Astrocyte (in vitro differentiated cells and primary cell): ENCODE results near the gene RPL12. TPM values are rescaled to one million over a fixed set of nuclear protein-coding genes. Genes with fewer than 3 reads are reported as not detected.

Experiments used
- DNase-seq: peaks from one replicate; pipeline ENCODE4 v3.0.0-alpha.2; 2010; ENCODE audit warnings: low read depth
- FAIRE-seq: peaks from 2 replicates; lab custom pipeline; 2011; peaks lifted over from hg19 to GRCh38; lab: Jason Lieb, UNC
- H2AFZ ChIP-seq: 2 replicates; pipeline ENCODE4 v1.6.0; 2012; ENCODE audit warnings: low read depth, low read length, inconsistent platforms
- H3K27ac ChIP-seq: 2 replicates; pipeline ENCODE4 v1.5.1; 2011; ENCODE audit warnings: low read depth, low read length, inconsistent platforms
- H3K27me3 ChIP-seq: 2 replicates; pipeline ENCODE4 v1.6.0; 2011; ENCODE audit warnings: low read length, inconsistent platforms; ENCODE audit not compliant: insufficient read depth
- H3K36me3 ChIP-seq: 2 replicates; pipeline ENCODE4 v1.5.1; 2011; ENCODE audit warnings: low read length, inconsistent platforms; ENCODE audit not compliant: insufficient read depth
- H3K4me1 ChIP-seq: 2 replicates; pipeline ENCODE4 v1.5.1; 2011; ENCODE audit warnings: low read length, inconsistent platforms; ENCODE audit not compliant: insufficient read depth
- H3K4me2 ChIP-seq: 2 replicates; pipeline ENCODE4 v1.6.0; 2012; ENCODE audit warnings: low read length, inconsistent platforms
- H3K4me3 ChIP-seq: 2 replicates; pipeline ENCODE4 v1.5.1; 2011; ENCODE audit warnings: low read depth, mild to moderate bottlenecking, low read length, inconsistent platforms; ENCODE audit not compliant: insufficient read depth
- H3K79me2 ChIP-seq: 2 replicates; pipeline ENCODE4 v1.6.0; 2012; ENCODE audit warnings: mild to moderate bottlenecking, low read length, inconsistent platforms; ENCODE audit not compliant: insufficient read depth
- H3K9ac ChIP-seq: 2 replicates; pipeline ENCODE4 v1.6.0; 2012; ENCODE audit warnings: mild to moderate bottlenecking, low read length, inconsistent platforms
- H3K9me3 ChIP-seq: 2 replicates; pipeline ENCODE4 v1.5.1; 2012; ENCODE audit warnings: low read depth, mild to moderate bottlenecking, low read length, inconsistent platforms; ENCODE audit not compliant: insufficient read depth
- H4K20me1 ChIP-seq: 2 replicates; pipeline ENCODE4 v1.6.0; 2012; ENCODE audit warnings: low read length, inconsistent platforms; ENCODE audit not compliant: insufficient read depth
- H3K27ac Mint-ChIP-seq: one replicate; pipeline ENCODE4 v1.8.0; 2021; ENCODE audit warnings: mild to moderate bottlenecking, mixed read lengths; ENCODE audit not compliant: unreplicated experiment
- H3K27me3 Mint-ChIP-seq: one replicate; pipeline ENCODE4 v1.8.0; 2021; ENCODE audit warnings: low read depth, mixed read lengths; ENCODE audit not compliant: unreplicated experiment
- H3K36me3 Mint-ChIP-seq: one replicate; pipeline ENCODE4 v1.8.0; 2021; ENCODE audit warnings: low read depth, mixed read lengths; ENCODE audit not compliant: unreplicated experiment
- H3K4me1 Mint-ChIP-seq: one replicate; pipeline ENCODE4 v1.8.0; 2021; ENCODE audit warnings: low read depth, mixed read lengths; ENCODE audit not compliant: unreplicated experiment
- H3K4me3 Mint-ChIP-seq: one replicate; pipeline ENCODE4 v1.8.0; 2021; ENCODE audit warnings: mild to moderate bottlenecking, moderate library complexity, mixed read lengths; ENCODE audit not compliant: unreplicated experiment
- H3K9me3 Mint-ChIP-seq: one replicate; pipeline ENCODE4 v1.8.0; 2021; ENCODE audit warnings: mild to moderate bottlenecking, mixed read lengths; ENCODE audit not compliant: unreplicated experiment
- EZH2 ChIP-seq: IDR thresholded peaks from 2 replicates; pipeline ENCODE4 v1.6.1; 2012; ENCODE audit warnings: mild to moderate bottlenecking, low read length, inconsistent platforms; ENCODE audit not compliant: insufficient read depth
- total RNA-seq: library from RNA; stranded (reverse); gene quantifications from 2 replicates; pipeline ENCODE4 v1.2.1, GENCODE V29; 2021
- TF ChIP-seq, protein P1 (sequence below): IDR thresholded peaks from 2 replicates; pipeline ENCODE4 v1.5.1; 2011; ENCODE audit warnings: low read depth, mild to moderate bottlenecking, inconsistent platforms, low read length, moderate library complexity; ENCODE audit not compliant: insufficient read depth

The RPL12 gene
- total RNA-seq, 1 donor from 2014 or later = 1,189 TPM

DNA sequence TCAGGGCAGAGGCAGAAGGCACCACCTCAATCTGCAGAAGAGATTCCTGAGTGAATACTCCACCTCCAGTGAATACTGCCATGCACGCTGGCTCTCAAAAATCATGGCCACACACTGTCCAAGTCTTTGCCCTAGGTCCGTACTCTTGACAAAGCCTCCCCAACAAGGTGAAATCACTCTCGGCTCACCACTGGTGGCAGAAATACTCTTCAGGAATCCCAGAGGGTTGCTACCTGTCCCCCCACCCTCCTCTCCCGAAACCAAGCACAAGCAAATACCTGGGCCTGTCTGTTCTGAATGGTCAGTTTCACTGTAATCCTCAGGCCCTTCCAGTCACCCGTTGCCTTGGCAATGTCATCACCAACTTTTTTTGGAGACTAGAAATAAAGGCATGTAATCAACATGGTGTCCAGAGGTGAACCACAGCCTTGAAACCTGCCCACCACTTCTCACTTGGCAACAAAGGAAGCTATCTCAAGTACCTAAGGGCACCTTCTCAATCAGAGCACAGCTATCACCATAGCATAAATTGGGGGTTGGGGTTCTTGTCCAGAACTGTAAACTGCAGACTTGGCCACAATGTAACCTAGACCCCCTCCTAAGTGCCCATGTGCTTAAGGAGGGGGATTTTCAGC, 1.8 kb downstream of the RPL12 start:
- Mint-ChIP-seq H3K27ac (peak overlapping the region; percentile 98), H3K36me3 (peaks cover 62% of the 10 kb centered on the region), H3K27me3 (no peaks in the 10 kb centered on the region), H3K4me1 (peaks cover 21% of the 10 kb centered on the region), H3K4me3 (peak overlapping the region; percentile 99), H3K9me3 (peaks cover 14% of the 10 kb centered on the region)
- Histone ChIP-seq H3K4me3 (peak overlapping the region; percentile 78), H2AFZ (no peak overlapping the region), H4K20me1 (peaks cover 66% of the 10 kb centered on the region), H3K79me2 (peaks cover 42% of the 10 kb centered on the region), H3K9ac (peak overlapping the region; percentile 96), H3K4me1 (peaks cover 27% of the 10 kb centered on the region), H3K27me3 (no peaks in the 10 kb centered on the region), H3K9me3 (peaks cover 20% of the 10 kb centered on the region), H3K36me3 (peaks cover 54% of the 10 kb centered on the region), H3K27ac (peak overlapping the region; percentile 72), H3K4me2 (peak overlapping the region; percentile 92)
- no peak for TF ChIP-seq EZH2
- TF ChIP-seq, protein P1, sequence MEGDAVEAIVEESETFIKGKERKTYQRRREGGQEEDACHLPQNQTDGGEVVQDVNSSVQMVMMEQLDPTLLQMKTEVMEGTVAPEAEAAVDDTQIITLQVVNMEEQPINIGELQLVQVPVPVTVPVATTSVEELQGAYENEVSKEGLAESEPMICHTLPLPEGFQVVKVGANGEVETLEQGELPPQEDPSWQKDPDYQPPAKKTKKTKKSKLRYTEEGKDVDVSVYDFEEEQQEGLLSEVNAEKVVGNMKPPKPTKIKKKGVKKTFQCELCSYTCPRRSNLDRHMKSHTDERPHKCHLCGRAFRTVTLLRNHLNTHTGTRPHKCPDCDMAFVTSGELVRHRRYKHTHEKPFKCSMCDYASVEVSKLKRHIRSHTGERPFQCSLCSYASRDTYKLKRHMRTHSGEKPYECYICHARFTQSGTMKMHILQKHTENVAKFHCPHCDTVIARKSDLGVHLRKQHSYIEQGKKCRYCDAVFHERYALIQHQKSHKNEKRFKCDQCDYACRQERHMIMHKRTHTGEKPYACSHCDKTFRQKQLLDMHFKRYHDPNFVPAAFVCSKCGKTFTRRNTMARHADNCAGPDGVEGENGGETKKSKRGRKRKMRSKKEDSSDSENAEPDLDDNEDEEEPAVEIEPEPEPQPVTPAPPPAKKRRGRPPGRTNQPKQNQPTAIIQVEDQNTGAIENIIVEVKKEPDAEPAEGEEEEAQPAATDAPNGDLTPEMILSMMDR = no peak
- FAIRE-seq (no peak), DNase-seq (no peak)

DNA sequence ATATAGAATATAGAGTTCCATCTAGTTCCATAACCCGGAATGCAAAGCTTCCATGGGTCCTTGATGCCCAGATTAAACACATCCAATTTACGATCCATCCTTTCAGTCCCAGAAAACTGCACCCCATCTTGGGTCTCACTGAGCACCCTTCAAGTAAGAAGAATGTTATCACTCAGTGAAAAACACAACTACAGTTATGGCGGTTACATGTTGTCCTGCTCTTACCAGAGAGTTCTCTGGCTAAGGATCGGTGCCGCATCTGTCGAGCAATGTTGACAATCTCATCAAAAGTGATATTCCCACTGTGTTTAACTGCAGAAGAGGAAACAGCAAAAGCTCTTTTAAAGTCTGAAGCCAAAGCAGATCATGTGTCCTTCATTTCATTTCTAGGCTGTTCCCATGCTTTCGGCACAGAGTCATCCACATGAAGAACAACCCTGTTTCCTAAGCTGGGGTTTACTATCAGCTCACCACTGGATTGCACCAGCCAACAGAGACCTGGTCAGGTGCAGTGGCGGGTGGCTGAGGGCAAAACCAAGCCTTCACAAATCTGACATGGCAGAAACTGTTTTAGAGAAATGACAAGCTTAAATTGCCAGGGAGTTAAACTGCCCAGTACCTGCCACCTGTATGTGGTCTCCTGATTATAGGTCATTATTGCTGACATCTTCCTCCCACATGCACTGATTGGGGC, 2.9 kb downstream of the RPL12 start:
- Histone ChIP-seq H3K4me3 (peak overlapping the region; percentile 78), H3K4me2 (peak overlapping the region; percentile 92), H3K9ac (peak overlapping the region; percentile 96), H3K27me3 (no peaks in the 10 kb centered on the region), H3K27ac (peak overlapping the region; percentile 16), H3K36me3 (peaks cover 58% of the 10 kb centered on the region), H3K9me3 (peaks cover 26% of the 10 kb centered on the region), H3K79me2 (peaks cover 42% of the 10 kb centered on the region), H3K4me1 (peaks cover 27% of the 10 kb centered on the region), H4K20me1 (peaks cover 72% of the 10 kb centered on the region), H2AFZ (no peak overlapping the region)
- Mint-ChIP-seq H3K27me3 (no peaks in the 10 kb centered on the region), H3K36me3 (peaks cover 64% of the 10 kb centered on the region), H3K27ac (peak overlapping the region; percentile 98), H3K9me3 (peaks cover 20% of the 10 kb centered on the region), H3K4me1 (peaks cover 26% of the 10 kb centered on the region), H3K4me3 (peak overlapping the region; percentile 99)
- TF ChIP-seq, protein P1 = no peak
- no peak for TF ChIP-seq EZH2
- DNase-seq (no peak), FAIRE-seq (no peak)
